ENCODE results near the gene EPS8L3.
"Not testable (repeated sequence)": the region's sequence is repeated elsewhere in the genome, so short reads cannot be mapped to it uniquely, and the experiment has no call there.

EPS8L3 gene

GRCh38 chr1:109776911-109777310 is 13.2 kb upstream of the EPS8L3 start:
- DNase-seq, result peak; percentile 80 to 82

DNA sequence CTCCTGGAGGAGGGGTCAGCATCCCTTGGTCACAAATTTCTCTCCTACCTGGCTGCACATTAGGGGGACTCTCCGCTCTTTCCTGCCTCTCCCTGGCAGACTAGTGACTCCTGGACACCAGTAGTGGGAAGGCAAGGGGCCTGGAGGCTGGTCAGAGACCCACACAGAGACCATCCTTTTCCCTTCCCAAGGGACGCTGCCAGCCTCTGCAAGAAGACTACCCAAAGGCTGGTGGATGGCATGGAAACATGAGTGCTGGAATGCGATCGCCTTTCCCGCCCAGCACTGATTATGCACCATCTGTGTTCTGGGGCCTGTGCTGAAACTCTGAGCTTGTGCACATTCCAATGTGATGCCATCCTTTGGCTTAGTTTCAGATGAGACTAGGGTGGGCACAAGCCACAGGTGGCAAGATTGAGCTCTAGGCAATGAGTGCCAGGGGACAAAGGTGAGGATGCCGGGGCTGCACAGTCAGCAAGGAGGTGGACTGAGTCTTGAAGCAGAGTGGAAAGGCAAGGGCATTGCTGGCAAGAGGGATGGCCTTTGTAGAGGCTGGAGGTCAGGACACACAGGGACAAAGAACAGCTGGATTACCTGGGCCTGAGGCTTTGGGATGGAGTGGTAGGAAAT is 12.6 kb upstream of the EPS8L3 start:
- no peak for DNase-seq

GRCh38 chr1:109775398-109775797 is 11.7 kb upstream of the EPS8L3 start:
- DNase-seq, result no peak

DNA sequence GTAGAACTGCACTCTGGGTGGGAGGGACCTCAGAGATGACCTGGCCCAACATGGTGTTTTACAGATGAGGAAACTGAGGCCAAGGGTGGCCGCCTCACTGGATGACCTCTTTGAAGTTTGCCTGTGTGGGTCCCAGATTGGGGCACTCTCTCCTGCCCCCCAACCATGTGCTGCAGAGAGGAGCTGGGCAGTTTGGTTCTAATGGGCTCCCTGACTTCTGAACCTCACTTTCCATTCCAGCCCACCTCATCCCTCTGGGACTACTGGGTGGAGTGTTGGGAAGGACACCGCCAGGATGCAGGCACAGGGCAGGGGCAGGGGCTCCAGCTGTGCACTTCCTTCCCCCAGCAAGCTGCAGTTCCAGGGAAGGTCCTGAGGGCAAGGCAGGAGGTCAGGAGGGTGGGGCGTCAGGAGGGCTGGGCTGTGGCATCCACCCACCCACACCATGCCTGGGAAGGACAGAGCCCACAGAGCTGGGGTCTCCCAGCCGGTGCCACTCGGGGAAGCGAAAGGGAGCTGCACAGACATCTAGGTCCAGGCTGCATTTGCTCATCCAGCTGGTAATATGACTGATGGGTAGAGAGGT is 10.3 kb upstream of the EPS8L3 start:
- no peak for DNase-seq

GRCh38 chr1:109773203-109773899 is 9.6 kb upstream of the EPS8L3 start:
- DNase-seq, result peak; percentile 80 to 82

- no peak for DNase-seq
These were observed 9.0 kb upstream of the EPS8L3 start for GRCh38 chr1:109772658-109773202.

DNA sequence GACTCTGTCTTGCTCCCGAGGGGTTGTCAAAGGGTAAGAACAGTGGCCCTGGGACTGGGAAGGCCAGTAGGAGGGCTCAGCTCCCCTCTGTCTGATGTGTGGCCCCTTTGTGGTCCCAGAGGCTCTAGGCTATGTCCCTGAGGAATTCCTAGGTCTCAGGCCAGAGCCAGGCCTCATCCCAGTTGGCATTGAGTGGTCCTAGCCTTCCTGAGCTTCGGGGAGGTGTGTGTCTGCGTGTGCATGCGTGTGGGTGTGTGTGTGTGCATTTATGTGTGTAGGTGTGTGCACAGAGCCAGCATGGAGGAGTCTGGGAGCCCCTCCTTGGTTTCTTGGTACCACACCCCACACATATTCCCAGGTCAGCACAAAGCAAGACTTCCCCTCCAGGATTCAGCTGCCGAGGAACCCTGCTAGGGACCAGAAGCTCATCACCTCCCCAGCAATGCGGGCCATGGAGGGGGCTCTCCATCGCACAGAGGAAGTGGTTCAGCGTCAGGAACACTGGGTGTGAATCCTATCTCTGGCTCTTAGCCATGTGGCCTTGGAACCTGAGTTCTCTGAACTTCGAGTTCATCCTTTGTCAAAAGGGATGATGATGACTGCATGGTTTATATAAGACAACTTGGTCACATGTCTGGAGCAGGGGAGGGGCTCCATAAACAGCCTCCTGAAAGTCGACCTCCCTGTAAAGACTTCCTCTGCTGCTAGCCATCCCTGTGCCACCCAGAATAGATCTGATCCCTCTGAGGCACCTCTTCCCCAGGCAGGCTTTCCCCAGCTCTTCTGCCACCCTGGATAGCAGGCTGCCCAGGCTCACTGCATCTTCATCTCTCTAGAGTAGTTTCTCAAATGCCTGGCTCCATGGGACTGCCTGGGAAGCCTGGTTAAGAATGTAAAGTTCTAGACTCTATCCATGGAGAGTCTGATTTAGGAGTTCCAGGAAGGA is 8.3 kb upstream of the EPS8L3 start:
- DNase-seq, result no peak

GRCh38 chr1:109770331-109771095 is 6.8 kb upstream of the EPS8L3 start:
- DNase-seq, result no peak

DNA sequence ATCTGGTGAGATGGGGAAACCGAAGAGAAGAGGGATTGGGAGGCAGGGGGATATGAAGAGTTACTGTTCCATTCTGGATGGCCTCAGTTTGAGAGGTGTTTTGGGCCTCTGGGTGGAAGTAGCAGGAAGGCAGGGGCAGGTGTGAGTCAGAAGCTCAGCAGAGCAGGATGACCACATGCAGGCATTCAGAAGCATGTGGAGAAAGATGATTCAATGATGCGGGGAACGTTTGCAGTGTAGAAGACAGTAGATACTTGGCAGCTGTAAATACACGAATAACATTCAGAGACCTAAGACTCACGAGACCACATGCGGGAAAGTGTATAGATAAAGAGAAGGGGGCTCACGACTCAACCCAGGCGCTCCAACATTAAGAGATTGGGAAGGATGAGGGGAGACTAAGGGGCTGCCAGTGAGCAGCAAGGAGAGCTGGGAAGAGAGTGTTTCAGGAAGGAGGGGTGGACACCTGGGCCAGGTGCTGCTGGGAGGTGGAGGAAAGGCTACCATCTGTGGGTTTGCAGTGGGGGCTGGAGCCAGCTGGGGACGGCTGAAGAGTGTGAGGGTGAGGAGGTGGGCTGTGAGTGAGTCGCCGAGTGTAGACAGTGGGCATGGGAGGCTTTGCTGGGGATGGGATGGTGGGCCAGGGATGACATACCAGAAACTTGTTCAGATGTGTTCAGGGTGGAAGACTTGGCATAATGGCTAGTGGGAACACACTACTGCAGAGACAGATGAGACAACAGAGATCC is 5.8 kb upstream of the EPS8L3 start:
- DNase-seq, result no peak

DNA sequence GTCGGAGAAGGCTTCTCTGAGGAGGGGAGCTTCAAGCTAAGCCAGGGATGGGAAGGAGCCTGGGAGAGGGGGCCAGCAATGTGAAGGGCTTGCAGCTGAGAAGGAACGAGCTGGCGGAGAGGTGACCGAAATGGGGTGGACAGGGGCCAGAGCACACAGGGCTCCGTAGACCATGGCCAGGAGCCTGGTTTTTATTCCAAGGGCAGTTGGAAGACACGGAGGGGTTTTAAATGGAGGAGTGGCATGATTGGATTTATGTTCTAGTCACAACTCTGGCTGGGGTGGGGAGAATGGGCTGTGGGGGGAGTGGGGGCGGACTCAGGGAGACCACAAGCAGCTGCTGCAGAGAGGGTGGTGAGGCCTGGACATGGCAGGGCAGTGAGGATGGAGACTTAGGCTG is 5.1 kb upstream of the EPS8L3 start:
- no peak for DNase-seq

- no peak for DNase-seq
These were observed 4.6 kb upstream of the EPS8L3 start for GRCh38 chr1:109768335-109768650.

DNA sequence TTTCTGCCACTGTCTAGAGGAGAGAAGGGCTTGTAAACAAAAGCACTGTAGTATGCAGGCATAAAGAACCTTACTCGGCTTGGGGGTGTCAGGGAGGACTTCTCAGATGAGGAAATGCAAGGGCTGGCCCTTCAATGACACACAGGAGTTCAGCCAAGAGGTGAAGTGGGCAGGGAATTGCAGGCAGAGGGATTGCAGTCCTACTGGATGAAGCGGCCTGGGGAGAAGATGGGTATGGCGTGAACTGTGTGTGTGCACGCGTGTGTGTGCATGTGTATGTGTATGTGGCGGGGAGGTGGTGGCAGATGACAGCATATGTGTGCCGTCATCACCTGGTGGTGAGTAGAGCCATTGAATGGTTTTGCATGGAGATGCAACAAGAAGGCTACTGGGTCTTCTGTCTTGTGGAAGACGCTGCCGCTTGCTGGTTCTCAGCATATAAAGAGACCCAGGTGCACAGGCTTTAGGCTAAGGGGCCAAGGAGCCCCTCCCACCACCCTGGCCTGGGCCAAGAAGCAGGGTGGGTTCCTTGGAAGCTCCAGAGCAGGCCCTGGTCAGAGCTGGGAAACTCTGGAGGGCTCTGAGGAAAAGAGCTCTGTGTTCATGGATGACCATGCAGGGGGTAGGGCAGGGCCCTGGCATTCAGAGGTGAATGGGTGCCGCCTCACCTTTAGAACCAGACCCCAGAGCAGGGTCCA is 4.1 kb upstream of the EPS8L3 start:
- no peak for DNase-seq

GRCh38 chr1:109766991-109767636 is 3.4 kb upstream of the EPS8L3 start:
- DNase-seq, result not testable (repeated sequence)

GRCh38 chr1:109765896-109766615 is 2.3 kb upstream of the EPS8L3 start:
- DNase-seq, result no peak

- DNase-seq, result no peak
These were observed 1.7 kb upstream of the EPS8L3 start for GRCh38 chr1:109765483-109765815.

GRCh38 chr1:109764561-109765482 is 1.1 kb upstream of the EPS8L3 start:
- DNase-seq, result no peak

- peak in 1 of 2 donors; percentile 50 for DNase-seq
These were observed 690 bp downstream of the EPS8L3 start for GRCh38 chr1:109762821-109763645.

Data from CD4-positive, alpha-beta T cell treated with Interleukin-1 beta for 1 hour (primary cell).